Neural crest cell (in vitro differentiated cells): ENCODE measurements around the gene ZNF70. TPM values are rescaled to one million over a fixed set of nuclear protein-coding genes. Genes with fewer than 3 reads are reported as not detected.
A peak's percentile ranks its signal among the peaks of the same experiment; 100 is the strongest.

Source experiments
- DNase-seq: peaks from one replicate; pipeline ENCODE4 v3.0.0; 2021; ENCODE audit warnings: low read depth, mixed read lengths, low spot score
- H3K27ac Mint-ChIP-seq: one replicate; pipeline ENCODE4 v1.8.0; 2021; ENCODE audit warnings: mild to moderate bottlenecking, mixed read lengths; ENCODE audit not compliant: unreplicated experiment
- H3K27me3 Mint-ChIP-seq: 2 replicates; pipeline ENCODE4 v1.8.0; 2021; ENCODE audit warnings: low read depth, mild to moderate bottlenecking, mixed read lengths
- H3K36me3 Mint-ChIP-seq: 2 replicates; pipeline ENCODE4 v1.8.0; 2021; ENCODE audit warnings: low read depth, mild to moderate bottlenecking, mixed read lengths
- H3K4me1 Mint-ChIP-seq: 2 replicates; pipeline ENCODE4 v1.8.0; 2021; ENCODE audit warnings: mixed read lengths
- H3K4me3 Mint-ChIP-seq: one replicate; pipeline ENCODE4 v1.8.0; 2021; ENCODE audit warnings: mild to moderate bottlenecking, mixed read lengths
- H3K9me3 Mint-ChIP-seq: 2 replicates; pipeline ENCODE4 v1.8.0; 2021; ENCODE audit warnings: mixed read lengths
- CTCF ChIP-seq: fragments of 200-600 bp; sonication (generic); conservative IDR thresholded peaks from 2 replicates; pipeline ENCODE4 v1.5.0; 2021; ENCODE audit warnings: antibody characterized with exemption, mild to moderate bottlenecking
- total RNA-seq: library from RNA; stranded (reverse); gene quantifications from 2 replicates; pipeline ENCODE4 v1.2.1, GENCODE V29; 2021

ZNF70 gene
- total RNA-seq, 1 donor from 2014 or later, result 11.4 TPM

DNA sequence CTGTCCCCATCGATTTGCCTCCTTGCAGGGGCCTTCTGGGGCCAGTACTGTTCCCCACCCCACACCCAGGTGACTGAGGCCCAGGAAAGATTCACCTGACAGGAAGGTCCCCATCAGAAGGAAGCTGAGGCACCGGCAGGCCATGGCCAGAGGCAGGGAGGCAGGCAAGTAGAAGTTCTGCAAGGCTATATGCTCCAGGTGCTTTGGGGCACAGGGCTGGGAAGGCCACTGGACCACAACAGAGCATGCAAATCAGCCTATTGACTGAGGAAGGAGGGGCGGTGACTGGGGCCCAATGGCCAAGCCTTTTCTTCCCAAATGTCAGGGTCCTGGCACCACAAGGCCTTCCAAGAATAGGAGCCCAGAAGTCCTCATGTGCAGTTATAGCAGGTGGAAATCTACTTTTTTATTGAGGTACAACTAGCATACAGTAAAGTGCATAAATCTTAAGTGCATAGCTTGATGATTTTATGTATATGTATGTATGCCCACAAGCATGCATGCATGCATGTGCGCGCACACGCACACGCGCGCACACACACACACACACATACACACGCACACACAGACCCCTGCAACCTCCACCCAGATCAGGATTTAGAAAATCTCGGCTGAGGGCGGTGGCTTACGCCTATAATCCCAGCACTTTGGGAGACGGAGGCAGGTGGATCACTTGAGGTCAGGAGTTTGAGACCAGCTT, 3.5 kb upstream of the ZNF70 start, which contains the start of gene VPREB3:
VPREB3 (minus strand) TSS at position 206 of the 700 bp plus-strand sequence; CDS start at position 144, 62 bp downstream.
- Mint-ChIP-seq H3K9me3 (no peaks in the 10 kb centered on the region), H3K36me3 (no peaks in the 10 kb centered on the region), H3K4me1 (peaks cover 17% of the 10 kb centered on the region), H3K4me3 (peak within 1 kb of the TSS; percentile 71), H3K27me3 (no peaks in the 10 kb centered on the region), H3K27ac (no peak within 1 kb of the TSS)
- DNase-seq, result no peak
- TF ChIP-seq CTCF, result no peak

DNA sequence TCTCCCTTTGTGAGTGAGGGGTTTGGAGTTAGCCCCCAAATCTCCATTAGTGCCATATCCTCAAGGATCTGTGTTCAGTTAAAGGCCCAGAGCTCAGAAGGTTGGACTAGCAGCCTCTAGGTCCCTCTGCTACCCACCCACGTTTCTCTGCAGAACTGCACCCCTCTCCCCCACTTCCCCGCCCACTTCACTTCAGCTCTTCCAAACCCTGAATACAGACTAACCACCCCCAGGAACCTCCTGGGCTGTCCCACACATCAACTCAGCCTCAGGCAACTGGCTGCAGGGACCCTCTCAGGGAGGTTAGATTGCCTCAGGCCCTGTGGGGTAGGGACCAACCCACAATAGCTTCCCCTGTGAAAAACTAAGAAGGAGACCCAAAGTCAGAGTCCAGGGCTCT, 2.5 kb upstream of the ZNF70 start:
- Mint-ChIP-seq H3K4me3 (peak overlapping the region; percentile 71), H3K27me3 (no peaks in the 10 kb centered on the region), H3K36me3 (no peaks in the 10 kb centered on the region), H3K9me3 (no peaks in the 10 kb centered on the region), H3K27ac (no peak overlapping the region), H3K4me1 (peaks cover 17% of the 10 kb centered on the region)
- DNase-seq, result no peak
- TF ChIP-seq CTCF, result no peak

- H3K4me3 Mint-ChIP-seq, result peak overlapping the region; percentile 80
- no peaks in the 10 kb centered on the region for H3K36me3 Mint-ChIP-seq
- DNase-seq, result no peak
- peaks cover 17% of the 10 kb centered on the region for H3K4me1 Mint-ChIP-seq
- no peaks in the 10 kb centered on the region for H3K27me3 Mint-ChIP-seq
- no peak overlapping the region for H3K27ac Mint-ChIP-seq
- TF ChIP-seq CTCF, result no peak
- no peaks in the 10 kb centered on the region for H3K9me3 Mint-ChIP-seq
Measured at GRCh38 chr22:23752750-23753149, 1.8 kb upstream of the ZNF70 start.

DNA sequence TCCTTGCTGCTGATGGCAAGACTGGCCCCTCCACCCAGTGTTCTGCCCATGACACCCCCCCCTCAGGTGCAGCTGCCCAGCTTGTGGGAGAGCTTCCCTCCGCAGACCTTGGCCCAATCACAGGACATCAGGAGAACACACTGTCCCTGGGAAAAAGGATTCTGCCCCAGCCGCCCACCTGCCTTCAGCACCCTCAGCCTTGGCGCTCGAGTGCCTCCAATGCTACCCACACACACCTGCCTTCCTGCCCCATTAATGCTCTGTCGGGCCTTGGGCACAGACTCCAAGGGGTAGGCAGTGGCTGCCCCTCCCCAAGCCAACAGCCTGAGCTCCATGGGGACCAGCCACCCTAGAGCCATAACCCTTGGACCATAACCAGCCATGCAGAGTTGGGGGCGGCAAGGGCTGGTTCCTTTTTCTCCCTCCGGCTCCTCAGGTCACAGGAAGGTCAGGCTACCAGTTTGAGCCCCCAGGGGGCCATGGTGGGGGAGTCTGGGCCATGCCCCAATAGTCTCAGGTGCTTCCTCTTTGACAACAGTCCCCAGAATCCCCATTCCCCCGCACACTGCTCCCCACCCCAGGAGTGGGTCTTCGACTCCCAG, 1.3 kb upstream of the ZNF70 start:
- Mint-ChIP-seq H3K9me3 (no peaks in the 10 kb centered on the region), H3K4me3 (peak overlapping the region; percentile 80), H3K27me3 (no peaks in the 10 kb centered on the region), H3K27ac (peak overlapping the region; percentile 35), H3K4me1 (peaks cover 17% of the 10 kb centered on the region), H3K36me3 (no peaks in the 10 kb centered on the region)
- no peak for TF ChIP-seq CTCF
- no peak for DNase-seq

- Mint-ChIP-seq H3K27ac (no peak overlapping the region), H3K27me3 (no peaks in the 10 kb centered on the region), H3K4me3 (peak overlapping the region; percentile 84), H3K36me3 (peaks cover 2% of the 10 kb centered on the region), H3K9me3 (no peaks in the 10 kb centered on the region), H3K4me1 (peaks cover 21% of the 10 kb centered on the region)
- DNase-seq, result no peak
- TF ChIP-seq CTCF, result no peak
Measured at GRCh38 chr22:23751441-23751996, 607 bp upstream of the ZNF70 start.
